ENCODE data around the gene MBLAC1. TPM values are rescaled to one million over a fixed set of nuclear protein-coding genes. Genes with fewer than 3 reads are reported as not detected.
A peak's percentile ranks its signal among the peaks of the same experiment; 100 is the strongest.

MBLAC1 gene
- total and polyA plus RNA-seq, 9 of the 15 experiments (the other 6 are each of a cell fraction or from before 2014, with no cell fraction given): 0.03 to 3.1 (median 0.52) TPM

- peak in 1 of 2 experiments; percentile 93; a peak in 1 of 4 replicates for TF ChIP-seq KDM4B (IDR thresholded peaks at IDR 0.05; ENCODE audit: borderline replicate concordance in 2 of 2, low read depth in 1 of 2)
- no peak for TF ChIP-seq ARID2 (IDR thresholded peaks at IDR 0.05)
- no peak for TF ChIP-seq TCF7 (IDR thresholded peaks at IDR 0.05; ENCODE audit: borderline replicate concordance)
- no peak for TF ChIP-seq ZNF449 (CRISPR knock-in tag; IDR thresholded peaks at IDR 0.05)
- no peak for TF ChIP-seq PTRF (tag; IDR thresholded peaks at IDR 0.05)
- TF ChIP-seq MXD1 (CRISPR knock-in tag; IDR thresholded peaks at IDR 0.05; ENCODE audit: borderline replicate concordance, poor library complexity, severe bottlenecking): peak; percentile 91
- TF ChIP-seq ADNP (tag; IDR thresholded peaks at IDR 0.05): no peak
- no peak for TF ChIP-seq TCF15 (CRISPR knock-in tag; IDR thresholded peaks at IDR 0.05)
- TF ChIP-seq NR0B1 (IDR thresholded peaks at IDR 0.05; ENCODE audit: partially characterized antibody): no peak
- TF ChIP-seq ZNF174 (CRISPR knock-in tag; IDR thresholded peaks at IDR 0.05): no peak
- TF ChIP-seq MCM3 (IDR thresholded peaks at IDR 0.05): no peak
- TF ChIP-seq NCOA4 (IDR thresholded peaks at IDR 0.05; ENCODE audit: partially characterized antibody): no peak
- peak; percentile 78 for TF ChIP-seq CTBP1 (IDR thresholded peaks at IDR 0.05; ENCODE audit: borderline replicate concordance)
- TF ChIP-seq ZNF41 (CRISPR knock-in tag; conservative IDR thresholded peaks at IDR 0.05): no peak; the same call in 1 of the 2 replicates
- no peak for TF ChIP-seq CREBBP (IDR thresholded peaks at IDR 0.05; ENCODE audit: low read depth, low read length)
- no peak for TF ChIP-seq HMG20A (CRISPR knock-in tag; conservative IDR thresholded peaks at IDR 0.05)
- peak; percentile 100 for TF ChIP-seq NKRF (IDR thresholded peaks at IDR 0.05; ENCODE audit: borderline replicate concordance)
- TF ChIP-seq BRD4 (IDR thresholded peaks at IDR 0.05): no peak; the same call in 1 of the 2 replicates
- TF ChIP-seq NUFIP1 (IDR thresholded peaks at IDR 0.05; ENCODE audit: partially characterized antibody): no peak
- TF ChIP-seq ZNF830 (CRISPR knock-in tag; IDR thresholded peaks at IDR 0.05): 0 out of 2 replicates have a peak, but pooled peaks have one; percentile 19
- TF ChIP-seq, protein P1, sequence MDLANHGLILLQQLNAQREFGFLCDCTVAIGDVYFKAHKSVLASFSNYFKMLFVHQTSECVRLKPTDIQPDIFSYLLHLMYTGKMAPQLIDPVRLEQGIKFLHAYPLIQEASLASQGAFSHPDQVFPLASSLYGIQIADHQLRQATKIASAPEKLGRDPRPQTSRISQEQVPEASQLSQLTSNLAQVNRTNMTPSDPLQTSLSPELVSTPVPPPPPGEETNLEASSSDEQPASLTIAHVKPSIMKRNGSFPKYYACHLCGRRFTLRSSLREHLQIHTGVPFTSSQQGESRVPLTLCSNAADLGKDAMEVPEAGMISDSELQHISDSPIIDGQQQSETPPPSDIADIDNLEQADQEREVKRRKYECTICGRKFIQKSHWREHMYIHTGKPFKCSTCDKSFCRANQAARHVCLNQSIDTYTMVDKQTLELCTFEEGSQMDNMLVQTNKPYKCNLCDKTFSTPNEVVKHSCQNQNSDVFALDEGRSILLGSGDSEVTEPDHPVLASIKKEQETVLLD (IDR thresholded peaks at IDR 0.05): peak; percentile 23; the same call in 1 of the 2 replicates
- TF ChIP-seq HDAC6 (IDR thresholded peaks at IDR 0.05; ENCODE audit: low read depth, low read length): no peak
Observed at GRCh38 chr7:100100420-100101015, 26.2 kb upstream of the MBLAC1 start (continued).
